GM12878 (cell line): ENCODE results near the gene UVRAG.

Experiments used
- BCL11A ChIP-seq: IDR thresholded peaks from 2 replicates; pipeline ENCODE4 v1.6.1; 2011; ENCODE audit warnings: low read depth, low read length
- CREM ChIP-seq: IDR thresholded peaks from 2 replicates; pipeline ENCODE4 v1.6.1; 2014; ENCODE audit warnings: antibody characterized with exemption, low read depth
- JUND ChIP-seq: IDR thresholded peaks from 2 replicates; pipeline ENCODE4 v1.6.1; 2012; ENCODE audit warnings: low read depth, mild to moderate bottlenecking, low read length, improper control_type of control experiment, moderate library complexity
- MTA3 ChIP-seq: IDR thresholded peaks from 2 replicates; pipeline ENCODE4 v1.6.1; 2012; ENCODE audit warnings: low read length, inconsistent platforms, borderline replicate concordance
- NRF1 ChIP-seq: conservative IDR thresholded peaks from 2 replicates; pipeline ENCODE4 v1.6.1; 2011; ENCODE audit warnings: mild to moderate bottlenecking, low read depth, low read length, improper control_type of control experiment
- RAD21 ChIP-seq: IDR thresholded peaks from 2 replicates; pipeline ENCODE4 v1.6.1; 2011; ENCODE audit warnings: mild to moderate bottlenecking, low read depth, low read length, moderate library complexity; ENCODE audit not compliant: insufficient read depth
- STAT1 ChIP-seq: fragments of 450-650 bp; conservative IDR thresholded peaks from 2 replicates; pipeline ENCODE4 v1.6.1; 2014; ENCODE audit warnings: antibody characterized with exemption, mild to moderate bottlenecking
- TAF1 ChIP-seq: IDR thresholded peaks from 2 replicates; pipeline ENCODE4 v1.6.1; 2011; ENCODE audit warnings: mild to moderate bottlenecking, low read depth, low read length, borderline replicate concordance
- TCF12 ChIP-seq: IDR thresholded peaks from 2 replicates; pipeline ENCODE4 v1.6.1; 2011; ENCODE audit warnings: low read depth, mild to moderate bottlenecking, low read length
- TF ChIP-seq, protein P1 (sequence below), 3 experiments: IDR thresholded peaks in 2 of 3; conservative IDR thresholded peaks in 1 of 3; 2 replicates each; pipeline ENCODE4 v1.5.1; 2011; ENCODE audit warnings: low read depth in 3 of 3, low read length in 3 of 3, mild to moderate bottlenecking in 3 of 3, control low read depth in 2 of 3, moderate library complexity in 2 of 3, inconsistent platforms in 1 of 3, mixed read lengths in 1 of 3; ENCODE audit not compliant: control insufficient read depth in 2 of 3, insufficient read depth in 1 of 3; ENCODE audit errors: extremely low read depth in 1 of 3

DNA sequence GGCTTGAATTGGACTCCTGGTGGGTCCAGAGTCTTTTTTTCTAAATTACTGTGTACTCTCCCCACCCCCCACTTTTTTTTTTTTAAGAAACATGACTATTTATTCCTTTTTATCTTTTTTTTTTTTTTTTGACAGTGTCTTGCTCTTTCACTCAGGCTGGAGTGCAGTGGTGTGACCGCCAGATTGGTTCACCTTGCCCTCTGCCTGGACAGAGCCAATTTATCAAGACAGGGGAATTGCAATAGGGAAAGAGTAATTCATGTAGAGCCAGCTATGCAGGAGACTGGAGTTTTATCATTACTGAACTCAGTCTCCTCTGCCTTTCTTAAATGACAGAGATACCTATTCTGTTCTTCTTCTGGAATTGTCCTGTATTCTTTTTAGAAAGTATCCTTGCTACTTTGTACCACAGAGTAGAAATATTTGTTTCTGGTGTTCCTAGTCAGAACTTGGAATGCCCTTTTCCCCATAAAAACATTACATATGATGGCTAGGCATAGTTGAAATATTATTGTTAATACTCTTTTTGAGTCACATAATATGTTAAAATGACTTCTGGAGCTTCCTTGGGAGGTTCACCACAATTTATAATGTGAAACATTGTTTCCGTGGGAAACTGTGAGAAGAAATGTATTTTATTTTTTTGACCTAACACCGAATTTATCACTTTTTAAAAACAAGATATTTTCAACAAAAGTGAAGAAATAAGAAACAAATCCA is 95.6 kb downstream of the UVRAG start:
- TF ChIP-seq, protein P1, sequence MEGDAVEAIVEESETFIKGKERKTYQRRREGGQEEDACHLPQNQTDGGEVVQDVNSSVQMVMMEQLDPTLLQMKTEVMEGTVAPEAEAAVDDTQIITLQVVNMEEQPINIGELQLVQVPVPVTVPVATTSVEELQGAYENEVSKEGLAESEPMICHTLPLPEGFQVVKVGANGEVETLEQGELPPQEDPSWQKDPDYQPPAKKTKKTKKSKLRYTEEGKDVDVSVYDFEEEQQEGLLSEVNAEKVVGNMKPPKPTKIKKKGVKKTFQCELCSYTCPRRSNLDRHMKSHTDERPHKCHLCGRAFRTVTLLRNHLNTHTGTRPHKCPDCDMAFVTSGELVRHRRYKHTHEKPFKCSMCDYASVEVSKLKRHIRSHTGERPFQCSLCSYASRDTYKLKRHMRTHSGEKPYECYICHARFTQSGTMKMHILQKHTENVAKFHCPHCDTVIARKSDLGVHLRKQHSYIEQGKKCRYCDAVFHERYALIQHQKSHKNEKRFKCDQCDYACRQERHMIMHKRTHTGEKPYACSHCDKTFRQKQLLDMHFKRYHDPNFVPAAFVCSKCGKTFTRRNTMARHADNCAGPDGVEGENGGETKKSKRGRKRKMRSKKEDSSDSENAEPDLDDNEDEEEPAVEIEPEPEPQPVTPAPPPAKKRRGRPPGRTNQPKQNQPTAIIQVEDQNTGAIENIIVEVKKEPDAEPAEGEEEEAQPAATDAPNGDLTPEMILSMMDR (IDR thresholded peaks at IDR 0.05 in 2 of 3, conservative IDR thresholded peaks at IDR 0.05 in 1 of 3; ENCODE audit: control insufficient read depth in 2 of 3, extremely low read depth in 1 of 3, insufficient read depth in 1 of 3, low read depth in 3 of 3, low read length in 3 of 3): no peak
- TF ChIP-seq JUND: no peak
- no peak for TF ChIP-seq BCL11A
- TF ChIP-seq TAF1: no peak
- no peak for TF ChIP-seq CREM
- TF ChIP-seq MTA3: no peak
- TF ChIP-seq STAT1: no peak
- no peak for TF ChIP-seq NRF1
- TF ChIP-seq TCF12: no peak
- no peak for TF ChIP-seq RAD21
